Peyer's patch (tissue), 4 donors: ENCODE data around the gene TMEM145. TPM values are rescaled to one million over a fixed set of nuclear protein-coding genes. Genes with fewer than 3 reads are reported as not detected.
"Not testable (repeated sequence)": the region's sequence is repeated elsewhere in the genome, so short reads cannot be mapped to it uniquely, and the experiment has no call there.

ENCODE experiments used
- DNase-seq, 3 donors: peaks; one replicate each; pipeline ENCODE4 v3.0.0-alpha.2; 2017 to 2019
- H3K27ac ChIP-seq, 4 donors: fragments of 200-600 bp; sonication (generic); one replicate each; pipeline ENCODE4 v1.5.1; 2016 to 2019
- H3K27me3 ChIP-seq, 2 donors: fragments of 200-600 bp; sonication (generic); one replicate each; pipeline ENCODE4 v1.5.1; 2019
- H3K36me3 ChIP-seq, 3 donors: fragments of 200-600 bp; sonication (generic); one replicate each; pipeline ENCODE4 v1.5.1; 2016 to 2019
- H3K4me1 ChIP-seq, 4 donors: fragments of 200-600 bp; sonication (generic); one replicate each; pipeline ENCODE4 v1.5.1; 2016 to 2019
- H3K4me3 ChIP-seq, 4 donors: fragments of 200-600 bp; sonication (generic); 1 replicate in 3 of 4; 2 replicates in 1 of 4; pipeline ENCODE4 v1.5.1; 2016 to 2019; ENCODE audit warnings: mild to moderate bottlenecking in 1 of 4
- H3K9me3 ChIP-seq, 4 donors: fragments of 200-600 bp; sonication (generic); one replicate each; pipeline ENCODE4 v1.5.1; 2016 to 2019; ENCODE audit warnings: mild to moderate bottlenecking in 1 of 4
- CTCF ChIP-seq, 6 experiments: fragments of 450-650 bp in 4 of 6; fragments of 200-600 bp in 2 of 6; sonication (generic) in 1 of 6; IDR thresholded peaks; one replicate each; pipeline ENCODE4 v1.5.1; 2017 to 2019; ENCODE audit warnings: antibody characterized with exemption in 6 of 6, mild to moderate bottlenecking in 3 of 6, moderate library complexity in 1 of 6
- POLR2A ChIP-seq, 2 donors: fragments of 450-650 bp; IDR thresholded peaks; one replicate each; pipeline ENCODE4 v1.5.1; 2017; ENCODE audit warnings: antibody characterized with exemption in 2 of 2, mild to moderate bottlenecking in 2 of 2, moderate library complexity in 2 of 2
- total RNA-seq, 4 donors: library from RNA; depleted of rRNA; stranded (reverse); fragments of >200 nt; gene quantifications; one replicate each; pipeline ENCODE4 v1.1.0, GENCODE V29; 2016

TMEM145 gene
- total RNA-seq, result not detected

- TF ChIP-seq POLR2A (IDR thresholded peaks at IDR 0.05) (no peak), CTCF (IDR thresholded peaks at IDR 0.05) (peak in 1 of 6 experiments; percentile 6)
- Histone ChIP-seq H3K4me3 (peak within 1 kb of the TSS; percentile 10 to 62 (median 48)), H3K27ac (no peak within 1 kb of the TSS), H3K27me3 (peaks cover 0 to 3% of the 10 kb centered on the region in 2 donors), H3K36me3 (no peaks in the 10 kb centered on the region), H3K9me3 (peaks cover 0 to 3% (median 0%) of the 10 kb centered on the region in 4 donors), H3K4me1 (peaks cover 0 to 14% (median 7%) of the 10 kb centered on the region in 4 donors)
- peak in 1 of 3 donors; percentile 24 for DNase-seq
Measured at GRCh38 chr19:42313096-42313839, at the start of gene TMEM145. Gene TMEM145 (plus strand): TSS chr19:42313309. CDS start chr19:42313377, 68 bp downstream.

- H3K27me3 ChIP-seq, H3K36me3 ChIP-seq, H3K9me3 ChIP-seq, H3K4me3 ChIP-seq, DNase-seq, H3K27ac ChIP-seq: not testable (repeated sequence)
- peaks cover 3 to 18% (median 16%) of the 10 kb centered on the region in 4 donors for H3K4me1 ChIP-seq
Measured at GRCh38 chr19:42266105-42266504, 47.0 kb upstream of the TMEM145 start.

DNA sequence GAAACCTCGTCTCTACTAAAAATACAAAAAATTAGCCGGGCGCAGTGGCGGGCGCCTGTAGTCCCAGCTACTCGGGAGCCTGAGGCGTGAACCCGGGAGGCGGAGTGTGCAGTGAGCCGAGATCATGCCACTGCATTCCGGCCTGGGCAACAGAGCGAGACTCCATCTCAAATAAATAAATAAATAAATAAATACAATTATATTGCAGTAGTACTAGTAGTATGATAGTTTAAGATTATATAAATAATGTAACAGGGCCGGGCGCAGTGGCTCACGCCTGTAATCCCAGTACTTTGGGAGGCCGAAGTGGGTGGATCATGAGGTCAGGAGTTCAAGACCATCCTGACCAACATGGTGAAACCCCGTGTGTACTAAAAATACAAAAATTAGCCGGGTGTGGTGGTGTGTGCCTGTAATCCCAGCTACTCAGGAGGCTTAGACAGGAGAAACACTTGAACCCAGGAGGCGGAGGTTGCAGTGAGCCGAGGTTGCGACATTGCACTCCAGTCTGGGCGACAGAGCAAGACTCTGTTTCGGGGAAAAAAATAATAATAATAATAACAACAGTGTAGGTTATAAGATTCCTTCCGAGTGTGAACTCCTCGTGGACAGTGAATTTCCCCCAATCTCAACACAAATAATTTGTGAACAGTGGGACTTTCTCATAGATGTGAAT lies 46.0 kb upstream of the TMEM145 start:
- not testable (repeated sequence) for H3K4me3 ChIP-seq, H3K27me3 ChIP-seq, H3K9me3 ChIP-seq, H3K36me3 ChIP-seq
- DNase-seq, result peak in 1 of 3 donors; percentile 41
- H3K27ac ChIP-seq, result peak overlapping the region in 1 of 4 donors; percentile 99
- H3K4me1 ChIP-seq, result peaks cover 3 to 26% (median 19%) of the 10 kb centered on the region in 4 donors

DNA sequence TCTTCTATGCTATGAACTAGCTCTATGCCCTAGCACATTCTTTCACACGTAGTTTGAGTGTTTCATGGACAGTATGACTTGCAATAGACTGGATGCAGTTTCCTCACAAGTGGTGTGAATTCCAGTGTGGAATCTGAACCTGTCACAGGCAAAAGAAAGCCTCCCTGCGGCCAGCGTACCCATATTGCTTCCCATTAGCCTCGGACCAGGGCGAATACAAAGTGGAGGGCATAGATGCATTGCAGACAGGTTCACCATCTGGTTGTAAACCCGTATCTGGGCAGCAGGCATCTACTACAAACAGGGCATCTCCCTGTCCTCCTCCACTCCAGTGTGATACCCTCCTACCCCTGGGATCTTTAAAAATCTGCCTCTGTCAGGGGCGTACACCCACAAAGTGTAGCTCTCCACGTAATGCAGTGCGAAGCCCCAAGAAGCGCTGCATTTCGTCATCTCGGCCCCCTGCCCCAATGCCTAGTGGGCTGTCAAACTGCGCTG lies 45.4 kb upstream of the TMEM145 start:
- Histone ChIP-seq H3K36me3 (peaks cover 0 to 11% (median 0%) of the 10 kb centered on the region in 3 donors), H3K9me3 (no peaks in the 10 kb centered on the region), H3K4me1 (peaks cover 3 to 26% (median 19%) of the 10 kb centered on the region in 4 donors), H3K4me3 (peak overlapping the region; percentile 73 to 90 (median 80)), H3K27ac (peak overlapping the region; percentile 98 to 100 (median 99)), H3K27me3 (no peaks in the 10 kb centered on the region)
- DNase-seq, result no peak
- TF ChIP-seq CTCF (IDR thresholded peaks at IDR 0.05) (no peak), POLR2A (IDR thresholded peaks at IDR 0.05) (no peak)

DNA sequence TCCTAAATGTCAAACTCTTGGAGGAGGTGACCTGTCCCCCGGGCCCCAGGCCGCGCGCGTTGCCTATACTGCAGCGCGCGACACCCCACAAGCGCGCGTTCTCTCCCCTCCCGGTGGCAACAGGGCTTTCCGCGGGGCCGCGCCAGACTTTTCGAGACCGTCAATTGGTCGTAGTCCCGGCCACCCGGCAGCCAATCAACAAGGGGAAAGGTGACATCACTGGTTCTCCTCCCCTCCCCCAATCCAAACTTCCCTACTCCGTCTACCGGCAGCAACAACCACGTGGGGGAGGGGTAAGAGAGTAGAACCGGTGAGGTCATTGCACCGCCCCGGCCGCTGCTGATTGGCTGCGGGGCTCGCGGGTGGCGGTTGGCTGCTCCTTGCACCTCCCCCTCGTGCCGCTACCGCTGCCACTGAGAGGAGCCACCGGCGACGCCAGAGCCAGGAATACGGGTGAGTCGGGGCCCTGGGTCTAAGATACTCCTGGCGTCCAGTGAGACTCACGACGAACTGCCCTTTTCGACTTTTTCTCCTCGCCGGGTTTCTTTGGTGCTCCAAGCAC lies 44.9 kb upstream of the TMEM145 start:
- H3K27ac ChIP-seq, result peak overlapping the region; percentile 98 to 100 (median 99)
- no peaks in the 10 kb centered on the region for H3K27me3 ChIP-seq
- H3K4me1 ChIP-seq, result peaks cover 3 to 26% (median 19%) of the 10 kb centered on the region in 4 donors
- no peaks in the 10 kb centered on the region for H3K9me3 ChIP-seq
- TF ChIP-seq CTCF (IDR thresholded peaks at IDR 0.05), result peak in 4 of 6 experiments; percentile 5 to 21 (median 10)
- TF ChIP-seq POLR2A (IDR thresholded peaks at IDR 0.05), result peak in 1 of 2 donors; percentile 74
- H3K36me3 ChIP-seq, result peaks cover 0 to 17% (median 0%) of the 10 kb centered on the region in 3 donors
- H3K4me3 ChIP-seq, result peak overlapping the region; percentile 73 to 90 (median 80)
- peak; percentile 99 to 100 (median 99) for DNase-seq

GRCh38 chr19:42268704-42269477 lies 44.2 kb upstream of the TMEM145 start, which contains the start of gene CIC:
Gene CIC (plus strand): TSS chr19:42269252. CDS start chr19:42271784, 2,532 bp downstream.
- Histone ChIP-seq H3K27me3 (no peaks in the 10 kb centered on the region), H3K4me3 (peak within 1 kb of the TSS; percentile 74 to 90 (median 86)), H3K36me3 (peaks cover 0 to 23% (median 0%) of the 10 kb centered on the region in 3 donors), H3K27ac (peak within 1 kb of the TSS; percentile 98 to 100 (median 99)), H3K9me3 (no peaks in the 10 kb centered on the region), H3K4me1 (peaks cover 3 to 26% (median 19%) of the 10 kb centered on the region in 4 donors)
- DNase-seq, result peak; percentile 99 to 100 (median 99)
- peak in 1 of 2 donors; percentile 6 for TF ChIP-seq POLR2A (IDR thresholded peaks at IDR 0.05)
- no peak for TF ChIP-seq CTCF (IDR thresholded peaks at IDR 0.05)
